ENCODE results near the gene NEK7.

The NEK7 gene

DNA sequence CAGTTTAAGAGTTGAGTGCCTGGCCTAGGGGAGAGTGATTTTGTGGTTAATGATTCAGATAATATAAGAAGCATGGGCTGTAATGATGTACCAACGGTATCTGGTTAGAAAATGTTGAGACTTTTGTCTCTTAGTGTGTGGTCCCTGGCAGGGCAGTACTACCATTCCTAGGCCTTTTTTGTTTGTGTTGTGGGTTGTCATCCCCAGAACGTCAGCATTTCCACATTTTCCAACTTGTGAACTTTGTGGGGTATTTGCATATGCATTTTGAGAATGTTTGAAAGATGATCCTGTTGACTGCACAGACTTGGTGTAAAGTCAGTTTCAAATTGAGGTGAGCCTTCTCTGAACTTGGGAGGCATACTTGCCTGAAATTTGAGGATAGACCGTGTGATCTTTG is 11.4 kb downstream of the NEK7 start:
- Histone ChIP-seq H3K4ac (ENCODE audit: low read length) (no peak overlapping the region), H3K4me1 (ENCODE audit: control insufficient read depth in 2 of 2, insufficient read depth in 1 of 2, low read depth in 1 of 2, low read length in 2 of 2) (peaks cover 6 to 7% of the 10 kb centered on the region in 2 donors), H3K27ac (replicated peaks; ENCODE audit: low read length) (no peak overlapping the region), H3K23ac (ENCODE audit: low read depth, low read length, poor library complexity) (no peak overlapping the region), H2BK5ac (ENCODE audit: low read length) (no peak overlapping the region), H3K27me3 (ENCODE audit: control insufficient read depth in 3 of 3, insufficient read depth in 3 of 3, low read depth in 1 of 3, low read length in 3 of 3) (no peaks in the 10 kb centered on the region), H3K9ac (ENCODE audit: low read depth, low read length, poor library complexity) (no peak overlapping the region), H2AFZ (ENCODE audit: low read length) (no peak overlapping the region), H3K36me3 (replicated peaks in 1 of 2; ENCODE audit: control insufficient read depth in 2 of 2, insufficient read depth in 2 of 2, low read length in 2 of 2) (no peaks in the 10 kb centered on the region), H3K4me3 (ENCODE audit: low read length in 2 of 2) (no peak overlapping the region), H4K91ac (ENCODE audit: low read depth, low read length, poor library complexity) (no peak overlapping the region), H2AK5ac (ENCODE audit: low read depth, low read length) (no peak overlapping the region), H2BK120ac (ENCODE audit: low read depth, low read length) (no peak overlapping the region), H4K8ac (ENCODE audit: low read depth, low read length) (no peak overlapping the region), H3K18ac (ENCODE audit: low read length) (no peak overlapping the region), H3K9me3 (replicated peaks in 1 of 2; ENCODE audit: control insufficient read depth in 2 of 2, insufficient read depth in 1 of 2, low read depth in 1 of 2, low read length in 2 of 2) (peaks cover 0 to 9% of the 10 kb centered on the region in 2 donors), H3K4me2 (ENCODE audit: insufficient read depth, low read length, poor library complexity, severe bottlenecking) (no peak overlapping the region), H2BK15ac (ENCODE audit: low read length) (no peak overlapping the region), H3K79me1 (ENCODE audit: low read depth, low read length) (no peaks in the 10 kb centered on the region), H3K14ac (ENCODE audit: low read length) (no peak overlapping the region), H2BK12ac (ENCODE audit: low read length) (no peak overlapping the region)
- WGBS, 2 donors (ENCODE audit: extremely low coverage in 2 of 2, insufficient read length in 2 of 2, insufficient replicate concordance in 1 of 2): no CpG with 5 or more reads among the region's 3 CpGs
- DNase-seq (ENCODE audit: low spot score): no peak

DNA sequence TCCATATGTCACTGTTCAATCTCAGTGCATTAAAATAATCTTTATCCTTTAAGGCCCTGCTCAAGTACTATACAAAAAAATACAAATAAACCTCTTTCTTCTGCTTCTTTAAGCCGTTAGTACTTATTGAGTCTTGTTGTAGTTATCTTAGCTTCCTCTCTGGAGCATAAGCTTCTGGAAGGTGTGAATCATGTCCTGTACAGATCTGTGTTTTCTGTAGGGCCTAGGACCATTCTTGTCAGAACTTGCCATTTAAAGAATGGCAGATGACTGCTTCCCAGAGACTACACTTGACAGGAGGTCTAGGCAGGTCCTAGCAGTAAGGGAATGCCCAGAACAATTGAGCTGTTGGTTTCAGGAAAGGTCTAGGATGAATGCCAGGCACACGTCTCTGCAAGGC is 12.9 kb downstream of the NEK7 start:
- no peak overlapping the region for H2BK5ac ChIP-seq (ENCODE audit: low read length)
- no peak overlapping the region for H3K18ac ChIP-seq (ENCODE audit: low read length)
- H3K36me3 ChIP-seq (replicated peaks in 1 of 2; ENCODE audit: control insufficient read depth in 2 of 2, insufficient read depth in 2 of 2, low read length in 2 of 2): no peaks in the 10 kb centered on the region
- WGBS, 2 donors (ENCODE audit: extremely low coverage in 2 of 2, insufficient read length in 2 of 2, insufficient replicate concordance in 1 of 2): no CpG with 5 or more reads among the region's 2 CpGs
- no peak overlapping the region for H2BK120ac ChIP-seq (ENCODE audit: low read depth, low read length)
- no peak overlapping the region for H3K27ac ChIP-seq (replicated peaks; ENCODE audit: low read length)
- no peak overlapping the region for H3K4me2 ChIP-seq (ENCODE audit: insufficient read depth, low read length, poor library complexity, severe bottlenecking)
- H4K8ac ChIP-seq (ENCODE audit: low read depth, low read length): no peak overlapping the region
- no peak overlapping the region for H3K4me3 ChIP-seq (ENCODE audit: low read length in 2 of 2)
- no peak overlapping the region for H3K23ac ChIP-seq (ENCODE audit: low read depth, low read length, poor library complexity)
- H3K27me3 ChIP-seq (ENCODE audit: control insufficient read depth in 3 of 3, insufficient read depth in 3 of 3, low read depth in 1 of 3, low read length in 3 of 3): no peaks in the 10 kb centered on the region
- peaks cover 0 to 4% of the 10 kb centered on the region in 2 donors for H3K9me3 ChIP-seq (replicated peaks in 1 of 2; ENCODE audit: control insufficient read depth in 2 of 2, insufficient read depth in 1 of 2, low read depth in 1 of 2, low read length in 2 of 2)
- DNase-seq (ENCODE audit: low spot score): no peak
- H4K91ac ChIP-seq (ENCODE audit: low read depth, low read length, poor library complexity): no peak overlapping the region
- no peak overlapping the region for H3K4ac ChIP-seq (ENCODE audit: low read length)
- H2AK5ac ChIP-seq (ENCODE audit: low read depth, low read length): no peak overlapping the region
- no peak overlapping the region for H2AFZ ChIP-seq (ENCODE audit: low read length)
- no peak overlapping the region for H3K9ac ChIP-seq (ENCODE audit: low read depth, low read length, poor library complexity)
- no peak overlapping the region for H2BK15ac ChIP-seq (ENCODE audit: low read length)
- H3K4me1 ChIP-seq (ENCODE audit: control insufficient read depth in 2 of 2, insufficient read depth in 1 of 2, low read depth in 1 of 2, low read length in 2 of 2): peaks cover 6 to 7% of the 10 kb centered on the region in 2 donors
- no peak overlapping the region for H3K14ac ChIP-seq (ENCODE audit: low read length)
- H2BK12ac ChIP-seq (ENCODE audit: low read length): no peak overlapping the region
- H3K79me1 ChIP-seq (ENCODE audit: low read depth, low read length): no peaks in the 10 kb centered on the region

DNA sequence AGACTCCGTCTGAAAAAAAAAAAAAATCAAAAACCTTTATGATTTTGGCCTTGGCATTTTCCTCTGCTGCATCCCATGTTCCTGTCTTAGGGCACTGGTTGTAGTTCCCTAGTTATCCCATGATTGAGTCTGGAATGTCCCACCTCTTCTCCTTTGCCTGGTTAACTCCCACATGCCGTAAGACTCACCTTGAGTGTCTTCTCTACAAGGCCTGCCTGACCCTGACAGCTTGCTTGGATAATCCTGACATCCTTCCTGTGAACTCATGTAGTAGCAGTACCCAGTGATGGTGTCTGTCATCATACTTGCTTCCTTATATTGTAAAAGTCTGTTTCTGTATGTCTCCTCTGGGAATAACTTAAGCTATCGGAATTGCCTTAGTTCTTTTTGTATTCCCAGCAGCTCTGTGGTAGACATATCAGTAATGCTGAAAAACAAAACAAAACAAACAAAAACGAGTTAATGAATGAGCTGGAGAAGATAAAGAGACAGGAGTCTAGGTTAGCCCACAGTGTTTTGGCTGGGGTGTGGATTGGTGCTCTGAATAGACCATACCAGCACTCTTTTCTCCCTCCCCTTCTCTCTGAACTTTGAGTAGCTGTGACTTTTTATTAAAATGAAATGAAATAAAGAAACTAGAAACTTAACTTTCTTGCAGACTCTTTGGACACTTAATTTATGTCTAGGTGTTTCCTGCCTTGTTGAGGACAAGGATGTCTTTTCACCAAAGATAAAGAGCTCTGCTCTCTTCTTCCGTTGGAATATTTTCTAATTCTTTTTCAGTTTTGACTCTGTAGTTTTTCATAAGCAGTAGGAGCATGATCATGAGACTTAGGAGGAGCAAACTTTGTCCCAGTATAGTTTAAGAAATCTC is 15.1 kb downstream of the NEK7 start:
- Histone ChIP-seq H2BK12ac (ENCODE audit: low read length) (no peak overlapping the region), H3K9me3 (replicated peaks in 1 of 2; ENCODE audit: control insufficient read depth in 2 of 2, insufficient read depth in 1 of 2, low read depth in 1 of 2, low read length in 2 of 2) (peaks cover 0 to 2% of the 10 kb centered on the region in 2 donors), H3K4me1 (ENCODE audit: control insufficient read depth in 2 of 2, insufficient read depth in 1 of 2, low read depth in 1 of 2, low read length in 2 of 2) (peaks cover 2% of the 10 kb centered on the region in 2 donors), H3K4me3 (ENCODE audit: low read length in 2 of 2) (no peak overlapping the region), H3K27me3 (ENCODE audit: control insufficient read depth in 3 of 3, insufficient read depth in 3 of 3, low read depth in 1 of 3, low read length in 3 of 3) (no peaks in the 10 kb centered on the region), H3K4ac (ENCODE audit: low read length) (no peak overlapping the region), H3K36me3 (replicated peaks in 1 of 2; ENCODE audit: control insufficient read depth in 2 of 2, insufficient read depth in 2 of 2, low read length in 2 of 2) (no peaks in the 10 kb centered on the region), H3K9ac (ENCODE audit: low read depth, low read length, poor library complexity) (no peak overlapping the region), H3K23ac (ENCODE audit: low read depth, low read length, poor library complexity) (no peak overlapping the region), H2AK5ac (ENCODE audit: low read depth, low read length) (no peak overlapping the region), H4K91ac (ENCODE audit: low read depth, low read length, poor library complexity) (no peak overlapping the region), H3K18ac (ENCODE audit: low read length) (no peak overlapping the region), H2BK15ac (ENCODE audit: low read length) (no peak overlapping the region), H3K79me1 (ENCODE audit: low read depth, low read length) (no peaks in the 10 kb centered on the region), H2BK5ac (ENCODE audit: low read length) (no peak overlapping the region), H2BK120ac (ENCODE audit: low read depth, low read length) (no peak overlapping the region), H3K14ac (ENCODE audit: low read length) (no peak overlapping the region), H2AFZ (ENCODE audit: low read length) (no peak overlapping the region), H3K27ac (replicated peaks; ENCODE audit: low read length) (no peak overlapping the region), H3K4me2 (ENCODE audit: insufficient read depth, low read length, poor library complexity, severe bottlenecking) (no peak overlapping the region), H4K8ac (ENCODE audit: low read depth, low read length) (no peak overlapping the region)
- no peak for DNase-seq (ENCODE audit: low spot score)
- no CpG with 5 or more reads among the region's 5 CpGs for WGBS, 2 donors (ENCODE audit: extremely low coverage in 2 of 2, insufficient read length in 2 of 2, insufficient replicate concordance in 1 of 2)

DNA sequence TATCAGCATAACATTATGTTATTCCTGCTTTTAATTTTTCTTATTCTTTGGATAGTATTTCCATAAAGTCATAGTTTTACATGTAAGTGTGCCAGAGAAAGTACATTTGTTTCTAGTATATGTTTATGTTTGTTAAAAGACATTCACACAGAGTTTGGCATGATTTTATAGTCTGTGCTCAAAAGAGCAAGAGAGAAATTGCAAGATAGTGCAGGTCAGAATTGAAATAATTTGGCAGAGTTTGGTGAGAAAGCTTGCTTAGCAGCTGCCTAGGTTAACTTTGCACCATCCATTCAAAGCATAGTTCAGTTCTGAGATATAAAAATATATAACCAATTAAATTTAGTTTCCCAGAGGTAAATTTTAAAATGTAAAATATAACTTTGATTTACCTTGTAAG is 17.0 kb downstream of the NEK7 start:
- Histone ChIP-seq H3K9me3 (replicated peaks in 1 of 2; ENCODE audit: control insufficient read depth in 2 of 2, insufficient read depth in 1 of 2, low read depth in 1 of 2, low read length in 2 of 2) (peaks cover 0 to 2% of the 10 kb centered on the region in 2 donors), H2AFZ (ENCODE audit: low read length) (no peak overlapping the region), H3K4me2 (ENCODE audit: insufficient read depth, low read length, poor library complexity, severe bottlenecking) (no peak overlapping the region), H3K4me1 (ENCODE audit: control insufficient read depth in 2 of 2, insufficient read depth in 1 of 2, low read depth in 1 of 2, low read length in 2 of 2) (no peaks in the 10 kb centered on the region), H3K4me3 (ENCODE audit: low read length in 2 of 2) (no peak overlapping the region), H2BK12ac (ENCODE audit: low read length) (no peak overlapping the region), H2AK5ac (ENCODE audit: low read depth, low read length) (no peak overlapping the region), H3K9ac (ENCODE audit: low read depth, low read length, poor library complexity) (no peak overlapping the region), H3K18ac (ENCODE audit: low read length) (no peak overlapping the region), H2BK15ac (ENCODE audit: low read length) (no peak overlapping the region), H3K14ac (ENCODE audit: low read length) (no peak overlapping the region), H3K36me3 (replicated peaks in 1 of 2; ENCODE audit: control insufficient read depth in 2 of 2, insufficient read depth in 2 of 2, low read length in 2 of 2) (no peaks in the 10 kb centered on the region), H3K79me1 (ENCODE audit: low read depth, low read length) (no peaks in the 10 kb centered on the region), H2BK120ac (ENCODE audit: low read depth, low read length) (no peak overlapping the region), H4K91ac (ENCODE audit: low read depth, low read length, poor library complexity) (no peak overlapping the region), H3K23ac (ENCODE audit: low read depth, low read length, poor library complexity) (no peak overlapping the region), H2BK5ac (ENCODE audit: low read length) (no peak overlapping the region), H3K27me3 (ENCODE audit: control insufficient read depth in 3 of 3, insufficient read depth in 3 of 3, low read depth in 1 of 3, low read length in 3 of 3) (no peaks in the 10 kb centered on the region), H4K8ac (ENCODE audit: low read depth, low read length) (no peak overlapping the region), H3K4ac (ENCODE audit: low read length) (no peak overlapping the region), H3K27ac (replicated peaks; ENCODE audit: low read length) (no peak overlapping the region)
- no peak for DNase-seq (ENCODE audit: low spot score)
